Motor neuron (in vitro differentiated cells): Measurements from ENCODE around the gene NOC2L. TPM values are rescaled to one million over a fixed set of nuclear protein-coding genes. Genes with fewer than 3 reads are reported as not detected.
"Not testable (repeated sequence)": the region's sequence is repeated elsewhere in the genome, so short reads cannot be mapped to it uniquely, and the experiment has no call there.

Experiments
- ATAC-seq, 8 experiments: fragments of 200-7000 bp; cut with Tn5 transposase; replicated peaks in 6 of 8; 2 replicates each; pipeline ENCODE4 v1.8.0; 2021; ENCODE audit warnings: mild to moderate bottlenecking in 8 of 8, moderate library complexity in 8 of 8
- H3K27ac ChIP-seq, 2 donors: fragments of 250-450 bp; sonication (Bioruptor Pico); 2 replicates each; pipeline ENCODE4 v1.9.0; 2021; ENCODE audit warnings: antibody characterized with exemption in 2 of 2, mild to moderate bottlenecking in 2 of 2, moderate library complexity in 1 of 2
- H3K4me1 ChIP-seq, 2 donors: fragments of 250-450 bp; sonication (Bioruptor Pico); replicated peaks in 1 of 2; 2 replicates each; pipeline ENCODE4 v1.6.1; 2021; ENCODE audit warnings: antibody characterized with exemption in 2 of 2, mild to moderate bottlenecking in 2 of 2, moderate library complexity in 1 of 2
- H3K4me3 ChIP-seq, 5 donors: fragments of 250-450 bp; sonication (Bioruptor Pico); 2 replicates each; pipeline ENCODE4 v1.9.0; 2021; ENCODE audit warnings: antibody characterized with exemption in 5 of 5, mild to moderate bottlenecking in 5 of 5, moderate library complexity in 4 of 5
- WGBS, 10 experiments: fragments of 450-650 bp; shearing (Covaris generic); methylation state at CpG; one replicate each; pipeline ENCODE4 v1.0.0; 2022; 5-methylcytosine and 5-hydroxymethylcytosine counted together
- in situ Hi-C, 9 experiments: fragments of 400-800 bp; cut with MboI; loops; one replicate each; pipeline ENCODE4 v1.15.0; 2021; ENCODE audit warnings: low sequenced_read_pairs in 9 of 9, low pct_unique_long_range_greater_than_20kb in 2 of 9; ENCODE audit not compliant: unreplicated experiment in 9 of 9
- total RNA-seq, 8 experiments: library from RNA; unstranded; fragments of 300-600 nt; gene quantifications; 2 replicates each; pipeline versions ENCODE4 v1.2.3 to v1.2.4, GENCODE V29; 2022

NOC2L gene
- total RNA-seq, 8 experiments from 2014 or later: 41.5 to 126 (median 85.5) TPM

DNA sequence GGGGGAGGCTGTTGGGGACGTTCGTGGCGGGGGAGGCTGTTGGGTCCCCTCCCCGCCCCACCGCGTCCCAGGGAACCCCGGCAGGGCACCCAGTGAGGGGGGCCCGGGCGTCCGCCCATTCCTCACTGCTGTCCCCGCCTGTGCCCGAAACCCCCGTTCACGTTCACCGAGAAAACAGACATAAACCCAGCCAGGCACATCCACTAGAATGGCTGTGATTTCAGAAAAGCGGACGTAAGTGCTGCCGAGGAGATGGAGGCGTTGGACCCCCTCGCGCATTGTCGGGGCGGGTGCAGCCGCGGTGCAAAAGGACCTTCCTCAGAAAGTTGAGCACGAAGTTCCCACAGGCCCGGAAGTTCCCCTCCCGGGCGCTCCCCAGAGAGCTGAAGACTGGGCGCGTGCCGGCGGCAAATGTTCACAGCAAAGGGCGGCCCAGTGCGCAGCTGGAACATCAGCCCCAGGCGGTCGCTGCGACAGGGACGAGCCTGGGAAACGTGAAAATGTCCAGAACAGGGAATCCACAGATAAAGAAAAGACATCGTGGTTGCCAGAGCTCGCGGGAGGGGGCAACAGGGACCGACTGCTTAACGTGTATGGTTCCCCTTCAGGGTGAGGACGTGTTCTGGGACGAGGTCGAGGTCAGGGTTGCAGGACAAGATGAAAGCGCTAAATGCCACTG, 53.8 kb downstream of the NOC2L start:
- in situ Hi-C loops: no loop called here
- Histone ChIP-seq H3K4me1 (peaks cover 11 to 31% of the 10 kb centered on the region in 2 donors), H3K27ac (no peak overlapping the region), H3K4me3 (peak overlapping the region; percentile 24 to 39 (median 36))
- peak; percentile 13 to 35 (median 20) for ATAC-seq
- WGBS, 10 experiments: 10 to 67% (median 20%) methylated on average over 8 to 34 of the region's 49 CpGs; no CpG with 5 or more reads in 5 of the 10 experiments

DNA sequence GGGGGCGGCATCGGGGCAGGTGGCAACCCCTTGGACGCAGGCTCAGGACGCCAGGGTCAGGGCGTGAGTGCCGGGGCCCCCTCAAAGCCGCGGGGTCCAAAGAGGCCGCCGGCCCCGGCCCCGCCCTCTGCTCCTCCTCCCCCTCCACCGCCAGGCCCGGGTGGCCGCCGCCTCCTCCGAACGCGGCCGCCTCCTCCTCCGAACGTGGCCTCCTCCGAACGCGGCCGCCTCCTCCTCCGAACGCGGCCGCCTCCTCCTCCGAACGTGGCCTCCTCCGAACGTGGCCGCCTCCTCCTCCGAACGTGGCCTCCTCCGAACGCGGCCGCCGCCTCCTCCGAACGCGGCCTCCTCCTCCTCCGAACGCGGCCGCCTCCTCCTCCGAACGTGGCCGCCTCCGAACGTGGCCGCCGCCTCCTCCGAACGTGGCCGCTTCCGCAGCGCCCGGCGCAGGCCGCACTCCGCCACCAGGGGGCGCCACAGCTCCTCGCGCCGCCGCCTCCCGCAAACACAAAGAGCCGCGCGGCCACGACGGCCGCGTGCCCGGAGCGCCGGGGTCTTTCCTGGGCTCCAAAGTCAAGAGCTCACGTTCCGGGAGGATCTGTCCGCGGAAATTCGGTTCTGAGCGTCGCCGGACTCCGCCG, 54.6 kb downstream of the NOC2L start:
- Histone ChIP-seq H3K4me1 (peaks cover 7 to 29% of the 10 kb centered on the region in 2 donors), H3K4me3 (peak overlapping the region; percentile 24 to 39 (median 36)), H3K27ac (no peak overlapping the region)
- in situ Hi-C loops: no loop called here
- 0% methylated on average over 3 of the region's 91 CpGs; no CpG with 5 or more reads in 9 of the 10 experiments for WGBS, 10 experiments
- ATAC-seq: peak; percentile 71 to 89 (median 81)

DNA sequence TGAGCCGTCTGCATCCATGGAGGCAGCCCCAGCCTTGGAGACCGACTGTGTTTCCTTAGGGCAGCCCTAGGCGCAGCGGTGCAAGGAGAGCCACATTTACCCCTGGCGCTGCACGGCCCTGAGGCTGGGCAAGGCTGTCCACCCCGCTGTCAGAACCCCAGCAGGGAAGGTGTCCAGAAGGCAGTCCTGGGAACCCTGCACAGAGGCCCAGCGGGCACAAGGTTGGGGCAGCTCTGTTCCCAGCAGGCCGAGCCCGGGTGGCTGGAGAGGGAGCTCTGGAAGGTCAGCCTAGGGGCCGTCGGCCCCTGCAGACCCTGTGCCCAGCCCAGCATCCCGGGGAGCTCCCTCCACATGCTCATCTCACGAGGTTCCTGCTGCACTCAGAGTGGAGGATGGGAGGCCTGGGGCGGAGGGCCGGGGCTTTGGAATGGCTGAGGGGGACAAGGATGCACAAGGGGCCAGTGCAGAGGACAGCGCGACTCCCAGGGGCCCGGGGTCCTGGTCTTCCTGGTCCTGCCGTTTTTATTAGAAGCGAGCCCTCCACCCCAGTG, 55.3 kb downstream of the NOC2L start:
- 73 to 100% (median 100%) methylated on average over 1 to 3 of the region's 21 CpGs; no CpG with 5 or more reads in 5 of the 10 experiments for WGBS, 10 experiments
- in situ Hi-C loops: no loop called here

DNA sequence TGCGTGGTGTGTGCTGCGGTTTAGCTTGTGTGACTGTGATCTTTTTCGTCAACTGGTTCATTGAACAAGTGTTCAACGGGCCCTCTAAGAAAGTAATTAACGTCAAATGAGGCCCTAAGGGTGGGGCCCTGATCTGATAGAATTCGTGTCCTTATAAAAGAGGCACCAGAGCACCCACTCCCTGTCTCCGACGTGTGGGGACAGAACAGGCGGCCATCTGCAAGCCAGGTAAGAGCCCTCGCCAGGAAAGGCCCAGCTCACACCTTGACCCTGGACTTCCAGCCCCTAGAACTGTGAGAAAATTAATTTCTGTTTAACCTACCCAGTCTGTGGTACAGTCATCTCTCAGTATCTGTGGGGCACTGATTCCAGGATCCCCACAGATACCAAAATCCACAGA, 55.8 kb downstream of the NOC2L start:
- no peak for ATAC-seq
- peaks cover 7 to 29% of the 10 kb centered on the region in 2 donors for H3K4me1 ChIP-seq
- no peak overlapping the region for H3K27ac ChIP-seq
- H3K4me3 ChIP-seq: no peak overlapping the region
- WGBS, 10 experiments: 70 to 100% (median 91%) methylated on average over 1 to 10 of the region's 10 CpGs; no CpG with 5 or more reads in 4 of the 10 experiments
- in situ Hi-C loops: no loop called here

More for the DNA sequence above, 55.3 kb downstream of the NOC2L start:
- peak in 3 of 8 experiments; percentile 3 to 20 (median 8) for ATAC-seq
- Histone ChIP-seq H3K27ac (no peak overlapping the region), H3K4me1 (peaks cover 7 to 29% of the 10 kb centered on the region in 2 donors), H3K4me3 (peak overlapping the region; percentile 24 to 39 (median 36))

DNA sequence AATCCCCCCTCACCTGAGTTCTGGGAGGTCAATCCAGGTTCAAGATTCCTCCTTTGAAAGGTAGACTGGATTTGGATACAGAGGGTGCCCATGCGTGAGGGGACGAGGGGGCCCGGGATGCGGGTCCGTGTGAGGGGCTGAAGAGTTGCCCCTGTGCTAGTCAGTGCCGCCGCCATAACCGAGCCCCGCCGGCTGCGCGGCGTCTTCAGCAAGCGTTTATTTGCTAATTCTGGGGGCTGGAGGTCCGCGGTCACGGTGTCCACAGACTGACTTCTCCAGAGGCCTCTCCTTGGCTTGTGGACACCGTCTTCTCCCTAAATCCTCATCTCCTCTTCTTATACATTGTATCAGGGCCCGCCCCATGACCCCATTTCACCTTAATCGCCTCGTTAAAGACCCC, 56.3 kb downstream of the NOC2L start:
- H3K27ac ChIP-seq: no peak overlapping the region
- peaks cover 7 to 25% of the 10 kb centered on the region in 2 donors for H3K4me1 ChIP-seq
- in situ Hi-C loops: no loop called here
- WGBS, 10 experiments: 0 to 94% (median 90%) methylated on average over 1 to 17 of the region's 21 CpGs; no CpG with 5 or more reads in 3 of the 10 experiments
- ATAC-seq: no peak
- H3K4me3 ChIP-seq: no peak overlapping the region

DNA sequence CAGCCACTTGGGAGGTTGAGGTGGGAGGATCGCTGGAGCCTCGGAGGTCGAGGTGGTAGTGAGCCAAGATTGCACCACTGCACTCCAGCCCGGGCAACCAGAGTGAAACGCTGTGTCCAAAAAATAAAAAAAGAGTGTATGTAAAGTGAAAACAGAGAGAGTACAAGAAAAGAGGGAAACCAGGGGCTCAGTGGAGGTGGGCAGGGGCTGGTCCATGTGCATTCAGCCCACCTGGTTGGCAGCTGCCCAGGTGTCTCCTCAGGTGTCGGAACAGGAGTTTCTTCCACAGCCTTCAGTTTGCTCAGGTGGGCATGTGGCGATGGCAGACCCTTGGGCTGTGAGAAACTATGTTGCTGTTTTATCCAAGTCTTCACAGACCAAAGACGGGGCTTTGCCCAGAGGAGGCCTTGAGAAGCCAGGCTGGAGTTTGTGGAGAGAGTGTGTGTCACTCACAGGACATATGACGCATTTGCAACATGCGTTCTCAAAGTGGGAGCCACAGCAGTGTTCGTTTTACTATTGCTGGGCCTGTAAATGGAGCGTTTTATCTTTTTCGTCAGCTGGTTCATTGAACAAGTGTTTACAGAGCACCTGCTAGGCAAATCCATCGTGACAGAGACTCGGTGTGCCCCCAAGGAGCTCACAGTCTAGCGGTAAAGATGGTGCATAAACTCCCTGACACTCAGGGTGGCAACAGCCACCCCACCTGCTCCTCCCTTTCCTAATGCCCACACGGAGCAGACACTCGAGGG, 57.8 kb downstream of the NOC2L start:
- no peak for ATAC-seq
- no peak overlapping the region for H3K4me3 ChIP-seq
- in situ Hi-C loops: no loop called here
- H3K4me1 ChIP-seq: peaks cover 7 to 15% of the 10 kb centered on the region in 2 donors
- WGBS, 10 experiments: 51 to 100% (median 74%) methylated on average over 1 to 12 of the region's 18 CpGs
- no peak overlapping the region for H3K27ac ChIP-seq

DNA sequence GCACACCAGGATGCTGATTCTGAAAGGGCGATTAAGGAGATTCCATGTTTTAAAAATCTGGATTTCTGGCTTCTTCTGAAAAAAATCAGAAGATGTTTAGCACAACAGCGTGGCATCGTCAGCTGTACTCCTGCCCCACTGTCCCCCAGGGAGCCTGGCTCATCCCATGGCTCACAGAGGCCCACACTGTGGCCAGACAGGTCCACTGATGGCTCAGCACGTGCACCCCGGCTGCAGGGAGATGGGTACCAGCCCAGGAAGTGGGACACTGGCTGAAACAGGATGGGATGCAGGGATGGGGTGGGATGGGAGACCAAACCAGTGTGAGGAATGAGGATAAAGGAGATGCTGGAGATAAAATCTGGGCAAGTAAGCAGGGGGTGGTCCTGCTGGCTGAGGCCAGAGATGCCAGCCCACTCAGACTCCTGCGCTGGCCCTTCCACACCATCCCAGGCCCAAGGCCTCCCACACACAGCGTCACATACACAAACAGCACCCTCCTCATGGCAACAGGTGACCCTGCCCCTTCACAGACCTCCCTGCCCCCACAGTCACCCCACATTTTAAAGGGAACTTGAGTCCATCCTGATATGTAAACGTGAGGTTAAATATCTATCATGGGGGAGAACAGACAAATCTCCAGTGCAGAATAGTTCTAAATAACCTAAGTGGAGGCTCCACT, 59.3 kb downstream of the NOC2L start:
- Histone ChIP-seq H3K27ac (no peak overlapping the region), H3K4me3 (no peak overlapping the region), H3K4me1 (peaks cover 0 to 2% of the 10 kb centered on the region in 2 donors)
- in situ Hi-C loops: no loop called here
- ATAC-seq: no peak
- WGBS, 10 experiments: 39 to 100% (median 63%) methylated on average over 1 to 6 of the region's 8 CpGs; no CpG with 5 or more reads in 3 of the 10 experiments

DNA sequence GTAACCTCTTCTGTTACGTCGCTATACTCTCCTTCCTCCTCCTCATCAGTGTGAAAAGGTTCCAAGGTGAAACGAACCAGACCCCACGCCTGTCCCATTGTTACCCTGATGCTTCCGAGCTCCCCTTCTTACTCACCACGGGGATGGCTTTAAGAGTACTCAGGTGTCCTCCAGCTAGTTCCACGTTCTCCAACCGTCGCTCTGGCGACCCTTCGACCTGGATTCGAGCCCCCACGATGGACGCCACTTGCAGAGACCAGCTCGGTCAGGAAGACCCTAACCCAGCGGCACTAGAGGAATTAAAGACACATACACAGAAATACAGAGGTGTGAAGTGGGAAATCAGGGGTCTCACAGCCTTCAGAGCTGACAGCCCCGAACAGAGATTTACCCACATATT, 61.1 kb downstream of the NOC2L start:
- H3K4me1 ChIP-seq, ATAC-seq, H3K27ac ChIP-seq, in situ Hi-C loops, H3K4me3 ChIP-seq: not testable (repeated sequence)
- WGBS, 10 experiments: 52 to 100% (median 80%) methylated on average over 1 to 16 of the region's 17 CpGs; no CpG with 5 or more reads in 2 of the 10 experiments

DNA sequence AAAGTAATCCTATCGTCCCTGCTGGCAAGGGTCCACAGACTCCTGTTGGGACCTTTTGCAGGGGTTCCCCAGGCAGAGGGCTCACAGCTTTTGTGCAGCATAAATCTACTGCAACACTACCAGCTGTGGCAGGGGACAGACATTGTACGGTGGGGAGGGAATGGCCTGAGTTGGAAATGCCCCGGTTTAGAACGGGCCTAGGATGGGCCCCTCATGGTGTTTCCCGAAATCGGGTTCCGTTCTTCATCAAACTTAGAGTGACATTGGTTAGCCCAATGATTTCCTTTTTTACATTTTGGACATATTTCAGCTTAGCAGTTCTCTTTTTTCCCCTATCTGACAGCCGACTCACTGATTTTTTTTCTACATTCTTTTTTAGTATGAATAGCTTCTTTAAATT, 61.8 kb downstream of the NOC2L start:
- Histone ChIP-seq H3K4me1 (no peaks in the 10 kb centered on the region), H3K27ac (no peak overlapping the region), H3K4me3 (no peak overlapping the region)
- in situ Hi-C loops: no loop called here
- WGBS, 10 experiments: 31 to 90% (median 76%) methylated on average over 1 to 8 of the region's 8 CpGs; no CpG with 5 or more reads in 1 of the 10 experiments
- ATAC-seq: no peak

Other genes with a start within 250 kb of the NOC2L start
- 10 to 100 TPM in 3 of 8 experiments, 1 to 10 TPM in 4, under 1 TPM in 1; 0.29 to 30.4 (median 3.2) TPM for gene SAMD11, start 35.3 kb downstream of the NOC2L start, total RNA-seq
- gene KLHL17, start 1.3 kb upstream of the NOC2L start, total RNA-seq: 10 to 100 TPM in 2 of 8 experiments, 1 to 10 TPM in 6; 4.1 to 24.6 (median 7.3) TPM
- gene PLEKHN1, start 7.2 kb upstream of the NOC2L start, total RNA-seq: under 1 TPM in 3 of 8 experiments, not detected in 5; 0.15 to 0.31 (median 0.24) TPM
- 1 to 10 TPM in 1 of 8 experiments, under 1 TPM in 6, not detected in 1; 0.05 to 1.7 (median 0.20) TPM for gene PERM1, start 22.8 kb upstream of the NOC2L start, total RNA-seq
- gene HES4, start 40.8 kb upstream of the NOC2L start, total RNA-seq: 100 to 1,000 TPM in 1 of 8 experiments, 10 to 100 TPM in 4, 1 to 10 TPM in 2, under 1 TPM in 1; 0.45 to 100 (median 43.1) TPM
- 100 to 1,000 TPM in 2 of 8 experiments, 10 to 100 TPM in 6; 18.6 to 398 (median 26.2) TPM for gene ISG15, start 54.2 kb upstream of the NOC2L start, total RNA-seq
- 100 to 1,000 TPM in 1 of 8 experiments, 10 to 100 TPM in 7; 27.0 to 120 (median 64.2) TPM for gene AGRN, start 60.9 kb upstream of the NOC2L start, total RNA-seq
- under 1 TPM in 4 of 8 experiments, not detected in 4; 0.05 to 0.95 (median 0.13) TPM for gene RNF223, start 115.0 kb upstream of the NOC2L start, total RNA-seq
- 10 to 100 TPM in 3 of 8 experiments, 1 to 10 TPM in 5; 5.8 to 17.9 (median 9.7) TPM for gene C1orf159, start 156.8 kb upstream of the NOC2L start, total RNA-seq
- under 1 TPM in 2 of 8 experiments, not detected in 6; 0.43 to 0.59 TPM for gene TTLL10, start 214.6 kb upstream of the NOC2L start, total RNA-seq
- under 1 TPM in 2 of 8 experiments, not detected in 6; 0.24 to 0.49 TPM for gene TNFRSF18, start 247.3 kb upstream of the NOC2L start, total RNA-seq